HuH-7.5 (cell line): ENCODE data around the gene CATSPERZ.

Experiments used
- DNase-seq: peaks from one replicate; pipeline ENCODE4 v3.0.0; 2011; ENCODE audit warnings: low spot score

CATSPERZ gene

DNA sequence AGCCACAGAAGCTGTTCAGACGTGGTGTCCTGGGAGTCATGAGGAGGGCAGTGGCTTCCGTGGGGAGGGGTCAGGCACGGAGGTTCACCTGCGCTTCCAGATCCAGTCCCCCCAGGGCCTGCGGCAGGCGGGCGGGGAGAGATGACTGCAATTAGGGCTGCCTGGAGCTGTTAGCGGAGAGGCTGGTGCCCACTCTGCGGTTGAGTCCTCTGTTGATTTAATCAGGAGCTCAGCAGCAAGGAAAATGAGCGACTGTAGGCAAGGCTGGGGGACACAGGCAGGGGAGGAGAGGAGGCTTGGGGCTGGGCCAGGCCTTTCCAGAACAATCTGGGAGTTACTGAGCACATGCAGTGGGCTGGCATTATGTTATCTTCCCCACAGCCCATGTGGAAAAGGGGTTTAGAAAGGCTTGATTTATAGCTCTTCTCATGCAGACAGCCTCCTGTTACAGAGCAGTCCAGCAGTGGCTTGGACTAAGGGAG, 35.7 kb upstream of the CATSPERZ start:
- no peak for DNase-seq

DNA sequence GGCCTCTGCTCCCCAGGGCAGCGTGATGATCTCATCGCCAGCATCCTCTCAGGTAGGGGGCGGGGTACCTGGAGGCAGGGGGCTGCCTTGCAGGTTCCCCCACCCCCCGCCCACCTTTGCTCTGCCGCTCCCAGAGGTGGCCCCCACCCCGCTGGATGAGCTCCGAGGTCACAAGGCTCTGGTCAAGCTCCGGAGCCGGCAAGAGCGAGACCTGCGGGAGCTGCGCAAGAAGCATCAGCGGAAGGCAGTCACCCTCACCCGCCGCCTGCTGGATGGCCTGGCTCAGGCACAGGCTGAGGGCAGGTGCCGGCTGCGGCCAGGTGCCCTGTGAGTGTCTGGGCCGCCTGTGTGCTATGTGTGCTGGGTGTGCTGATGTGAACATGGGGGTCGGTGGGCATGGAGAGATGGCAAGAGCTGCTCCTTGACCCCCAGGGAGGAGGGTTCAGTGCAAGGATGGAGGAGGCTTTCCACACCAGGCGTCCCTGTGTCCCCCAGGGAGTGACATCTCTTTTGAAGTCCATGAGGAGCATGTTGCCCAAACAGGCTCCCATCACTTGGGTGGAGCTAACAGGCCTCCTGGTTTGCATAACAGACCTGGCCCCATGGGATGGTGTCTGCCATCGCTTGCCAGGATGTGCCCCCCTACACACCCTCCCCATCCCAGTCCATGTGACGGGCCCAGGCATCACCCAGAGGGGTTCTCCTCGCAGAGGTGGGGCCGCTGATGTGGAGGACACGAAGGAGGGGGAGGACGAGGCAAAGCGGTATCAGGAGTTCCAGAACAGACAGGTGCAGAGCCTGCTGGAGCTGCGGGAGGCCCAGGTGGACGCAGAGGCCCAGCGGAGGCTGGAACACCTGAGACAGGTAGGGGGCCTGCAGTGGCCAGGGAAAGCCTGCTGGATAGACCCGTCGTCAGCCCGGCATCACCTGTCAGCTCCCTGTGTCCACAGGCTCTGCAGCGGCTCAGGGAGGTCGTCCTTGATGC, 34.7 kb upstream of the CATSPERZ start:
- DNase-seq, result no peak

DNA sequence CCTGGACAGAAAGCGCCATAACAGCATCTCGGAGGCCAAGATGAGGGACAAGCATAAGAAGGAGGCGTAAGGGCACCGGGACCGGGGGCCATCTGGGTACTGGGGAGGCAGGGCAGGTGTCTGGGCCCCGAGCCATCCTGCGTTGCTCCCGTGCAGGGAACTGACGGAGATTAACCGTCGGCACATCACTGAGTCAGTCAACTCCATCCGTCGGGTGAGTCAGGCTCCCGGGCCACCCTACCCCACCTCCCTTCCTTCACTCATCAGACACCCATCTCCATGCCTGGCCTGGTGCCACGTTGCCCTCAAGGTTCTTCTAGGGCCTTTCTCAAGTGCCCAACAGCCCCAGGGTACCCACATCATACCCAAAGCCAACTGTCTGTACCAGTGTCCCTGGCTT, 33.8 kb upstream of the CATSPERZ start:
- DNase-seq, result no peak

DNA sequence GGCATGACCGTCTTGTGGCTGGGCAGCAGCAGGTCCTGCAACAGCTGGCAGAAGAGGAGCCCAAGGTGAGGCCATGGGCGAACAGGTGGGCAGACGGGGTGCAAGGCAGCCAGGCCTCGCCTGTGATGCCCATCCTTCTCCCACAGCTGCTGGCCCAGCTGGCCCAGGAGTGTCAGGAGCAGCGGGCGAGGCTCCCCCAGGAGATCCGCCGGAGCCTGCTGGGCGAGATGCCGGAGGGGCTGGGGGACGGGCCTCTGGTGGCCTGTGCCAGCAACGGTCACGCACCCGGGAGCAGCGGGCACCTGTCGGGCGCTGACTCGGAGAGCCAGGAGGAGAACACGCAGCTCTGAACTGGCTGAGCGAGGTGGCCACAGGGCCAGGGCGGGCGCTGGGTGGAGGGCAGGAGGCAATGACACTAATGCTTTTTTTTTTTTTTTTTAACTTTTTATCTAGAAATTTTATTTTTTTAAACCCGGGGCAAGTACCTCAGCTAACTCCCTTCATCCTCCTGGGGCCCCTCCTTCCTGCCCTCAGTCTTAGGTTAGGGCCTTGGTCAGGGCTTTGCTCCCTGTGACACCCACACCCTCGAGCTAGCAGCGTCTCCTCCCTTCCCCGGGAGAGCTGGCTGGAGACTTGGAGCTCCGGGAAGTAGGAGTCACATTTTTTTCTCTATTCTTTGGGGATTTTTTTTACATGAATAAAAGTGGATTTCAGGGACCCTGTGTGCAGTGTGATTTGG, 32.8 kb upstream of the CATSPERZ start:
- no peak for DNase-seq

DNA sequence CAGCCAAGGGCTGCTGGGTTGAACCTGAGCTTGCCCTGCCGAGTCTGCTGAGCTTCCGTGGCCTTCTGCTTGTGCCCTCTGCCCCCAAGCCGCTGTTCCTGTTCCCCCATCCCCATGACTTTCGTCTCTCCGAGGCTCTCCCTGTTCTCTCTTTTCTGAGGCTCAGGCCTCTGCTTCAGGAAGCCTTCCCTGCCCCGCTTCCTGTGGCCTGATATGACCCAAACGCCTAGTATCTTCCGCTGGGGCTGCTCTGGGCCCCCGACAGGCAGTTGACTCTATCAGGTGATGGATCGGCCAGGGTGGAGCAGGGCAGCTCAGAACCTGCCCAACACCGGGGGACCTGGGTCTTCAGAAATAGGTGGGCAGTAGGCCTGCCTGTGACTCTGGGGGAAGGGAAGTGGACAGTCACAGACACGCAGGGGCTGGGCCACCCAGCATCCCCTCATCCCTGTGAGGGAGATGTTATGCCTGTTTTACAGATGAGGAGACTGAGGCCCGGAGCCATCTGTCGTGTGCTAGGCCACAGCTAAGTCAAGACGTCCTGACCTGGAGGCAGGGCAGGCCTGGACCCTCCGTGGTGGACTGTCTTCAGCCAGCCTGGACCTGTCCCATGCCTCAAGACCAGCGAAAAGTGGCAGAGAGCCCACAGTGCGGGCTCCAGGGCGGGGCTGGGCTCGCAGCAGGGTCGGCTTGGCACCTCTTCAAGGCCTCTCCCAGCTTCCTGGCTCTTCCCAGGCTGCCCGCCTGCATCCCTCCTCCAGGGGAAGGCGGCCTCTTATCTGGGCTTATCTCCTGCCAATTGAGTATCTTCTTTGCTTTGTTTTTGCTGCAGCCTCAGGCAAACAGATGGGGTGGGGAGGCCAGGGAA, 31.9 kb upstream of the CATSPERZ start:
- DNase-seq, result no peak

DNA sequence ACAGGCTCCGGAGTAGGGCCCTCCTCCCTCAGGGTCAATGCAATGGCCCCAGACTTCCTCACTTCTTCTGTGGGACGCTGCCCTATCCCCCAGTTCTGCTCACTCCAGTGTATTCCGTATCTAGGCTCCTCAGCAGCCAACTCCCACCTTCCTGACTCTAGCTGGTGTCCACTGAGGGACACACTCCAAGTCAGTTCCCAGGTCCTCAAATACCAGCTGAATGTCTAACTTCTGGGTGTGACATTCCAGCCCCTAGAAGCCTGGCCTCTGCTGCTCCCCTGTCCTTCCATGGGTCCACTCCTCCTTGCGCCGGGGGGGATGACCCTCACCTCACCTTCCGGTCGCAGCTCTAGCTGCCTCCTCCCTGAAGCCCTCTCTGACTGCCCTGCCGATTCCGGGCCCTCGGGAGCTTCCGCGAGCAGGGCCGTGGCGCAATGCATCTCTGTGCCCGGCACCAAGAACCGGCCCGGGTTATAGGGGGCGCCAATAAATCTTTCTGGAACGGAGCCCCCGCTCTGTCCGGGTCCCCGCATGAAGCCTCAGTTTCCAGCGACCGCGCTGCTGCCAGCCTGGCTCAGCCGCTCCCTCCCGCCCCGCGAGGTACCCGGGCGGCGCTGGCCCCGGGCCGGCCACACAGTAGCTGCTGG, 31.1 kb upstream of the CATSPERZ start:
- no peak for DNase-seq

DNA sequence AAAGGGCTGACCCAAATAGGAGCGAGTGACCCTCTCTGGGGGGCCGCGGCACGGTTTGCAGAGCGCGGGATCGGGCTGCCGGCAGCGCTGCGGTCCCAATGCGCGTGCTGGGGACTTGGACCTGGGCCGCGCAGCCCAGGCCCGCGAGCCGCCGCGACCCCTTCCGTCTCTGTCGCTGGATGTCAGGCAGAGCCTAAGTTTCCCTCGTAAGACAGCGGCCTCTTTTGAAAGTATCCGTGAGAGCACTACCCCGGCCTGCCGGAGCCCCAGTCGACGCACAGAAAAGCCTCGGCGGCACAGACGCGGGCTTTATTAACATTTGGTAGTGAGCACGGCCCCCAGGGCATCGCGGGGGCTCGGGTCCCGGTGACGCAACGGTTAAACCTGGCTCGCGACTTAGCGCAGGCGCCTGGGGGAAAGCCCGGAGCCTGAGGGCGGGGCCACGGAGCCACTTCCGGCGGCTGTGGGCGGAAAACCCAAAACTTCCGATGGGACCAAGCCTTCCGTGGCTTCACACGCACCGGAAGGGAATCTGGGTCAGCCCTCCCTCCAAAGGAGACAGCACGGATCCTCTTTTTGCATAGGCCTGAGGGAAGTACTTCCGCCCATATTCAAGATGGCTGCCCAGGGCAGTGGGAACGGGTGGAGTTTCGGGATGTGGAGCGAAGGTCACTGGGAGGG, 30.5 kb upstream of the CATSPERZ start:
- peak; percentile 75 for DNase-seq

DNA sequence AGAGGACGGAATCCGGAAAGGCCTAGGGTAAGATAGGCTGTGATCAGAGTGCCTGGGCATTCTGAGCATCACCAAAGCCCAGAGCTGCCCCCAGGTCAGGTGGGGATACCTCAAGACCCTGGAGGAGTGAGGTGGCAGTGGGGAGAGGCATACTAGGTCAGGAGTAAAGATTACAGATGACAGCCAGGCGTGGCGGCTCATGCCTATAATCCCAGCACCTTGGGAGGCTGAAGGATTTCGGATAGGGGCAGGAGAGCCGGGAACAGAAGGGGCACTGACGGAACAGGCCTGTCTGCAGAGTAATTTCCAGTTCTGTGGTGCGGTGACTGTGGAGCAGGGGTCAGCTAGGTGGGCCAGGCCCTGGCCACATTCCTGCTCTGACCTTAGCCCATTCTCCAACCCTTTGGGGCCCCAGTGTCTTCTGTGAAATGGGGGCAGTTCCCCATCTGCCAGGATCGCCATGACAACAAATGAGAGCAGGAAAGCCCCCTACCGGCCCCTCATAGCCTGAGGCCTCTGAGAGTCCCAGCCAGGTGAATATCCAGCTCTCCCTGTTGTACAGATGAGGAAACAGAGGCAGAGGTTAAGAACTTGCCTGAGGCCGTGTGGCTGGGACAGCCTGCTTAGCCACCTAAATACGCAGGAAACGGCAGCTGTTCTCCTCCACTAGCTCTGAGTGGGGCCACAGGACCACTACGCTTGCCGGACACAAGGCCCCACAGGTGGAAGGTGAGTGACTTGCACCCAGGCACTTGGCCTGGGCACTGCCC, 24.9 kb upstream of the CATSPERZ start:
- DNase-seq, result no peak

DNA sequence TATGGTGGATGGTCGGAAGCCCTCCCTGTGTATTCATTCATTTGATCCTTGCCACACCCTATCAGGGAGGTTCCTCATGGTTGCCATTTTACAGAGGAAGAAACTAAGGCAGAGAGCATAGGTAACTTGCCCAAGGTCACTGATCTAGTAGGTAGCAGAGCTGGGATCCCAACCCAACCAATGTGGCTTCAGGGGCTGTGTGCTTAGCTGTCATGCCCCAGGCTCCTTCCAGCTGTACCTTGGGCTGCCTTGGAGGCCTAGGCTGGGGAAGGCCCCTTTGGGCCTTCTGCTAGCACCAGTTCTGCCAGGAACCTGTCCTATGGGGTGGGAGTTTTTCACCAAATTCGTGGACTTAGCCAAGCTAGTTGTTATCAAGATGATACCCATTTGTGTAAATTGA, 24.3 kb upstream of the CATSPERZ start:
- DNase-seq, result no peak

DNA sequence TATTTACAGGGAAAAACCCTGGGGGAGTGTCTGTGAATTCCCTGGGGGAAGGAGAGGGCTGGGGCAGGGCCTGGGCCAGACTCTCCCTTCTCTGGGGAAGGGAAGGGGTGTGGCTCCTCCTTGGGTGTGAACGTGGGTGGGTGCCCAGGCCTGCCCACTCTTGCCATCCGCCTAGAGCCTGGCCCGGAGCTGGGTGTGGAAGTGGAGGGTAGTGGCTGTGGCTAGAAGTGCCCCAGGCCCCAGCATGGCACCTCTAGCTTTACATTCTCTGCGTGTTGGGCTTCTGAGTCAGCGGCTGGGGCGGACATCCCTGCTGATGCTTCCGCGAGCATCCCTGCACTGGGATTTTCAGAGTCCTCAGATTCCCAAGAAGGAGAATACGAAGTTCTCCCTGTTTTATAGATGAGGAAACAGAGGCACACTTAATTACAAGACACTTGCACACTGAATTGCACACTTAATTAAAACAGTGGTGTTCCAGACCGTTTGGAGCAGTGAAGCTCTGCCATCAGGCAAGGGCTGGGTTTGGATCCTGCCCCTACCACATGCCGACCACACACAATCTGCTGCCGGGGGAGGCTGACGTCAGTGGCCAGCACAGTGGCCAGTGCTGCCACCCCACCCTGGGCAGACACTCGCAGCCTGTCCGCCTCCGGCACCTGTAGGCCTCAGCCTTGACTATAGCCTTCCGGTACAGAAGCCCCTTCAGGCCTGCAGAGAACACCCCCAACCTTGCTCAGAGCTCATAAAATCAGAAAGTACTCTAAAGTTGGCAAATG, 23.3 kb upstream of the CATSPERZ start:
- no peak for DNase-seq

DNA sequence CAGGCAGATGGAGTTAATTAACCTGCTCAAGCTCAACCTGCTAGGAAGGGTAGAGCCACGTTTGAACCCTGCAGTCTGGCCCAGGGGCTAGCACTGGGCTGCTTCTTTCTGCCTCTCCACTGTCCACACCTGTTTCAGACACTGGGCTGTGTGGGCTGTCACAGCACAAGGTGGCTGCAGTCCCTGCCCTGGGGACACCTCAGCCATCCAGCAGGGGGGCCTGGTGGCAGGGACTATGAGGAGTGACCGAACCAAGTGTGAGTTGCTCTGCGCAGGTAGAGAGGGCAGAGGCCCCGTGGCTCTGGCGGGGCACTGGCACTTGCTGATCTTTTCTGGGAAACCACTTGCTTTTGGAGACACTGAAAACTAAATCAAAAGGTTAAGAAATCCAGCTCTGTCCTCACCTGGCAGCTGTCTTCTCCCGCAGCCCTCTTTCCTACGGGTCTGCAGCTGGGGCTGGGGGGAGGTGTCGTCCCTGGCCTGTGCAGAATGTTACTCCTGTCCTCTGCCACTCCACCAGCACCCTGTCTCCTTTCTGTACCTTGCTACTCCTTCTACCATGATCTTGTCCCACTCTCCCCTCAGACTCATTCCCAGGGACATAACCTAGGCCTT, 21.5 kb upstream of the CATSPERZ start:
- no peak for DNase-seq

DNA sequence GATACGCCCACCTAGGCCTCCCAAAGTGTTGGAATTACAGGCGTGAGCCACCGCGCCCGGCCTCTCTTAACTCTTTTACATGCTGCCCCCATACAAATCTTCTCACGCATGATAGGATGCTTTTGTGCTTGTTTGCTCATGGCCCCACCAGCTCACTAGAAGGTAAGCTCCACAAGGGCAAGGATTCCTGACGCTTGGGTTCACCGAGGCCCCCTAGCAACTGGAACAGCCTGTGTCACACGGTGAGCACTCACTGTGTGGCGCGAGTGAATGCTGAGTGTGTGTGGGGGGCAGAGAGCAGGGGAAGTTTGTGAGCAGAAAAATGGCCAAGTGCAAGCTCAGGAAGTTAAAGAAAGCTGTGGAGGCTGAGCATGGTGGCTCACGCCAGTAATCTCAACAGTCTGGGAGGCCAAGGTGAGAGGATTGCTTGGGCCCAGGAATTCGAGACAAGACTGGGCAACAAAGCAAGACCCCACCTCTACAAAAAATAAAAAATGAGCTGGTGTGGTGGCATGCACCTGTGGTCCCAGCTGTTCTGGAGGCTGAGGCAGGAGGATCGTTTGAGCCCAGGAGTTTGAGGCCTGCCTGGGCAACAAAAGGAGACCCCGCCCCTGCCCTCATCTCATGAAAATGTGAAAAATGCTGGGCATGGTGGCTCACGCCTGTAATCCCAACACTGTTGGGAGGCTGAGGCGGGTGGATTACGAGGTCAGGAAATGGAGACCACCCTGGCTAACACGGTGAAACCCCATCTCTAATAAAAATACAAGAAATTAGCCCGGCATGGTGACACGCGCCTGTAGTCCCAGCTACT, 18.0 kb upstream of the CATSPERZ start:
- no peak for DNase-seq

DNA sequence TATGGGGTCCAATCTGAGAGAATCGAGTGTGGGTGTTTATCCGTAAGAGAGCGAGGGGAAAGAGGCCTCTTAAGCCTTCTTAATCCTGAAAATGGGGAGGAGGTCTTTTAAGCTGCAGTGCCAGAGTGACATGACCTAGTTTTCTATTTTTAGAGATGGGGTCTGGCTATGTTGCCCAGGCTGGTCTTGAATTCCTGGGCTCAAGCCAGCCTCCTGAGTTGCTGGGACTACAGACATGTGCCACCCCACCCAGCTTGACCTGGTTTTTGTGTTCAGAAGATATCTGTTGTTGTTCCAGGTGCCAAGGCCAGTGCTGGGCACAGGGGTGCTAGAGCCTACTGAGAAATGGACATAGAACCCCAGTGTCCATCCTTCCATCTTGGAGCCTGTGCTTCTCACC, 17.1 kb upstream of the CATSPERZ start:
- no peak for DNase-seq

DNA sequence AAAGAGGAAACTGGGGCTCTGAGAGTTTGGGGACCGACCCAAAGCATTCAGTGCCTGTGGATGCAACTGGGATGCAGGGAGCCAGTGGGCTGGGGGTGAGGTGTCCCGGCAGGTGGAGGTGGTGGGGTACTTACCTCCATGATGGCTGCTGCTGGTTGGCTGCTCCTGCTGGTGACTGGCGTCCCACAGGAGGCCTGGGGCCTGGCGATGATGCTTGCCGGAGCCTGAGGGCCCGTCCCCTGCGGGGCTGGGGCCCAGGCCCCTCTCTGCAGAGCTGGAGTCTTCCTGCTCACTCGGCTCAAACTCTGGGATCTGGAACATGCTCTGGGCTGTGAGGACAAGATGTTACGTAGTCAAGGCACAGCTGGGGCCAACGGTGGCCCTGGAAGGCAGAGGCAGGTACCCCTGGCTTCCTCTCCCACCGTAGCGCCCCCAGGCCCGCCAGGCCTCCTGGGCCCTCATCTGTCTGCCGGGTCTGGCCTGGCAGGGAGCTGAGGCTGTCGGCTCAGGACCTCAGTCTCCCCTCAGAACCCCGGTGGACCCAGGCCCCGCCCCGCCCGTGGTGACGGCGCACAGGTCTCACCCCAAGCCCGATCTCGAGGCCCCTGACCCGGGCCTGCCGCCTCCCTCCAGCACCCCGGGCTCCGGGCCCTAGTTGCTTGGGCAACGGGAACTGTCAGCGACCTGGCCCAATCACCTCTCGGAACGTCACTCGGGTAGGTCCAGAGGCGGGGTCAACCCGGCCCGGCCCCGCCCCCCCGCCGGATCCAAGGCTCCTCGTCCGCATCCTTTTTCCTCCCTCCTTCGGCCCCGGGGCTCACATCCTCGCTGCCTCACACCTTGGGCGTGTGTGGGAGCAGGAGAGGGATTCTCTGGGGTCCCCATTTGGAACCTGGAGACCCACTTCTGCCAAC, 15.9 kb upstream of the CATSPERZ start, which contains the start of gene BAD:
TSS of gene BAD (minus strand) at position 618 of the 914 bp plus-strand sequence. CDS start at position 321, 297 bp downstream.
- DNase-seq, result peak; percentile 97

DNA sequence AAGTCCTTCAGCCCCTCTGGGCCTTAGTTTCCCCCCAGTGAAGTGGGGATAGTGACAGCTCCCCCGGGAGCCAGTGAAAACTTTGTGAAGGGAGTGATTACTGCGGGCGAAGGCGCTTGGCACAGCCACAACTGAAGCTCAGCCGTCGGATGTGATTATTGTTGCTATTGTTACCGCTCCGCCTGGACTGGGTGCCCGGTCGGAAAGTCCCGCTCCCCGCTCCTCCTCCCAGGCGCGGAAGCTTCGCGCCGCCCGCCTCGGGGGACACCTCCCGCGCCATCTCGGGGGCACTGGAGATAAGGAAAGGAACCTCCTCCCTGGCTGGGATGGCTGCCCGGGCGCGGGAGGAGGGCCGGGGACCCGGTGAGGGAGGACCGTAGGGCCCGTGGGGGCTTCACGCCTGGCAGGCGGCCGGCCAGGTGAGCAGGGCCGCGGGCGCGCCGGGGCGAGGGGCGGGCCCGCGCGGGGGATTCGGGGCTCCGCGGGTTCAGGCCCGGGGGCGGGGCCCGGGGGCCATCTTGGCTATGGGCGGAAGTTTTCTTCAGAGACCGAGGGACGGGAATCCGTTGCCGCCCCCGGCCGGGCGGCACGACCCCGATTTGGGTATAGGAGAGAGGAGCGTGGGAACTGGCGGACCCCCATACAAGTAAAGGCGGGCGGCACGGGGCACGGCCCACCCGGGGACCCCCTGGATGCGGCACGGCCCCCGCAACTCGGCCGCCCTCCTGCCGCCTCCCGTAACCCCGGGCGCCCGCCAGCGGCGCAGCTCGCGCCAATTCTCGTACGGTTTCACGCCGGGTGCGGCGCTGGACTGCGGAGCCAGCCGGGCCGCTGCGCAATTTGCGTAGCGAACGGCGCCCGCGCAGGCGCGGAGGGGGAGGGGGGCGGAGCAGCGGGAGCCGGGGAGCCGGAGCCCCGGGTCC, 14.9 kb upstream of the CATSPERZ start, which contains the start of gene GPR137:
TSS of gene GPR137 (plus strand) at position 887 of the 923 bp plus-strand sequence. CDS start 677 bp downstream, outside the sequence.
- peak; percentile 82 for DNase-seq
